Karpas-422 (cell line): ENCODE measurements around the gene KXD1. TPM values are rescaled to one million over a fixed set of nuclear protein-coding genes. Genes with fewer than 3 reads are reported as not detected.
"Not testable (repeated sequence)": the region's sequence is repeated elsewhere in the genome, so short reads cannot be mapped to it uniquely, and the experiment has no call there.

Experiments used
- DNase-seq: peaks from one replicate; pipeline ENCODE4 v3.0.0-alpha.2; 2015
- H2AFZ ChIP-seq: fragments of 200-600 bp; sonication (generic); 2 replicates; pipeline ENCODE4 v1.6.1; 2014; ENCODE audit warnings: antibody characterized with exemption, low read length, mixed read lengths
- H3K27ac ChIP-seq: fragments of 200-600 bp; sonication (generic); 2 replicates; pipeline ENCODE4 v1.5.1; 2014; ENCODE audit warnings: mild to moderate bottlenecking, low read length, moderate library complexity
- H3K27me3 ChIP-seq: fragments of 200-600 bp; sonication (generic); 2 replicates; pipeline ENCODE4 v1.6.1; 2014; ENCODE audit warnings: low read length, mixed read lengths
- H3K36me3 ChIP-seq: fragments of 200-600 bp; sonication (generic); 2 replicates; pipeline ENCODE4 v1.6.1; 2014; ENCODE audit warnings: low read length, mixed read lengths; ENCODE audit not compliant: insufficient read depth
- H3K4me1 ChIP-seq: fragments of 200-600 bp; sonication (generic); 2 replicates; pipeline ENCODE4 v1.6.1; 2014; ENCODE audit warnings: mild to moderate bottlenecking, low read length, mixed read lengths
- H3K4me2 ChIP-seq: fragments of 200-600 bp; sonication (generic); 2 replicates; pipeline ENCODE4 v1.6.1; 2014; ENCODE audit warnings: low read length, low read depth, mild to moderate bottlenecking; ENCODE audit not compliant: poor library complexity, severe bottlenecking
- H3K4me3 ChIP-seq: fragments of 200-600 bp; sonication (generic); 2 replicates; pipeline ENCODE4 v1.5.1; 2014; ENCODE audit warnings: mild to moderate bottlenecking, antibody characterized with exemption, low read length, mixed read lengths
- H3K79me2 ChIP-seq: fragments of 200-600 bp; sonication (generic); 2 replicates; pipeline ENCODE4 v1.6.1; 2014; ENCODE audit warnings: mild to moderate bottlenecking, low read length, mixed read lengths
- H3K9ac ChIP-seq: fragments of 200-600 bp; sonication (generic); 2 replicates; pipeline ENCODE4 v1.6.0; 2014; ENCODE audit warnings: low read length
- H3K9me2 ChIP-seq: fragments of 200-600 bp; sonication (generic), shearing (Covaris generic); replicated peaks from 2 replicates; pipeline ENCODE4 v1.6.0; 2014; ENCODE audit warnings: mild to moderate bottlenecking, low read length, moderate library complexity; ENCODE audit not compliant: insufficient read depth
- H3K9me3 ChIP-seq: fragments of 300-700, 200-600 bp; sonication (generic); 2 replicates; pipeline ENCODE4 v1.6.1; 2014; ENCODE audit warnings: low read length, mixed read lengths
- H4K20me1 ChIP-seq: fragments of 200-600 bp; sonication (generic); 2 replicates; pipeline ENCODE4 v1.6.1; 2014; ENCODE audit warnings: mild to moderate bottlenecking, antibody characterized with exemption, low read length, low read depth; ENCODE audit not compliant: insufficient read depth
- total RNA-seq: library from RNA; depleted of rRNA; stranded (reverse); fragments of >200 nt; shearing (Covaris generic); gene quantifications from 2 replicates; pipeline ENCODE4 v1.2.3, GENCODE V29; 2014; ENCODE audit warnings: low replicate concordance

KXD1 gene
- total RNA-seq, 1 experiment from 2014 or later: 103 TPM

GRCh38 chr19:18519962-18520847 is 37.5 kb upstream of the KXD1 start:
- H3K36me3 ChIP-seq: no peaks in the 10 kb centered on the region
- H3K79me2 ChIP-seq: peaks cover 66% of the 10 kb centered on the region
- no peak overlapping the region for H2AFZ ChIP-seq
- H3K4me2 ChIP-seq: peak overlapping the region; percentile 83
- H3K9me3 ChIP-seq: no peaks in the 10 kb centered on the region
- H3K27me3 ChIP-seq: no peaks in the 10 kb centered on the region
- peak overlapping the region; percentile 83 for H3K4me3 ChIP-seq
- H3K9ac ChIP-seq: peak overlapping the region; percentile 92
- no peaks in the 10 kb centered on the region for H3K9me2 ChIP-seq
- peak; percentile 85 for DNase-seq
- peaks cover 17% of the 10 kb centered on the region for H3K4me1 ChIP-seq
- peaks cover 24% of the 10 kb centered on the region for H4K20me1 ChIP-seq
- peak overlapping the region; percentile 68 for H3K27ac ChIP-seq

- Histone ChIP-seq H3K79me2 (peaks cover 58% of the 10 kb centered on the region), H3K4me2 (peak overlapping the region; percentile 83), H3K4me1 (peaks cover 17% of the 10 kb centered on the region), H3K36me3 (no peaks in the 10 kb centered on the region), H4K20me1 (peaks cover 18% of the 10 kb centered on the region), H3K27ac (peak overlapping the region; percentile 68), H3K4me3 (peak overlapping the region; percentile 83), H2AFZ (no peak overlapping the region), H3K27me3 (no peaks in the 10 kb centered on the region), H3K9ac (peak overlapping the region; percentile 92), H3K9me3 (no peaks in the 10 kb centered on the region), H3K9me2 (no peaks in the 10 kb centered on the region)
- peak; percentile 70 for DNase-seq
Measured at GRCh38 chr19:18520848-18521691, 36.6 kb upstream of the KXD1 start.

GRCh38 chr19:18521692-18522123 is 36.0 kb upstream of the KXD1 start, which contains the start of gene ELL:
Gene ELL, minus strand, starts transcription at chr19:18522070. Its CDS starts 15 bp downstream, at chr19:18522055.
- no peaks in the 10 kb centered on the region for H3K9me3 ChIP-seq
- peaks cover 12% of the 10 kb centered on the region for H4K20me1 ChIP-seq
- no peaks in the 10 kb centered on the region for H3K36me3 ChIP-seq
- H2AFZ ChIP-seq: no peak within 1 kb of the TSS; the same call in 1 of the 2 replicates
- H3K4me1 ChIP-seq: peaks cover 14% of the 10 kb centered on the region
- peak within 1 kb of the TSS; percentile 68 for H3K27ac ChIP-seq
- peak within 1 kb of the TSS; percentile 83 for H3K4me3 ChIP-seq
- H3K9ac ChIP-seq: peak within 1 kb of the TSS; percentile 92
- peak within 1 kb of the TSS; percentile 83 for H3K4me2 ChIP-seq
- H3K79me2 ChIP-seq: peaks cover 51% of the 10 kb centered on the region
- H3K27me3 ChIP-seq: no peaks in the 10 kb centered on the region
- H3K9me2 ChIP-seq: no peaks in the 10 kb centered on the region
- no peak for DNase-seq

GRCh38 chr19:18522124-18522861 is 35.4 kb upstream of the KXD1 start:
- peak overlapping the region; percentile 92; the same call in 1 of the 2 replicates for H3K9ac ChIP-seq
- peaks cover 45% of the 10 kb centered on the region for H3K79me2 ChIP-seq
- H3K4me3 ChIP-seq: peak overlapping the region; percentile 83
- no peaks in the 10 kb centered on the region for H3K9me2 ChIP-seq
- no peaks in the 10 kb centered on the region for H3K9me3 ChIP-seq
- H4K20me1 ChIP-seq: peaks cover 9% of the 10 kb centered on the region; the same call in 1 of the 2 replicates
- peaks cover 10% of the 10 kb centered on the region for H3K4me1 ChIP-seq
- no peak overlapping the region for H3K4me2 ChIP-seq
- no peak overlapping the region for H2AFZ ChIP-seq
- H3K36me3 ChIP-seq: no peaks in the 10 kb centered on the region
- peak; percentile 100 for DNase-seq
- H3K27ac ChIP-seq: no peak overlapping the region
- H3K27me3 ChIP-seq: no peaks in the 10 kb centered on the region

- not testable (repeated sequence) for H3K27me3 ChIP-seq, H3K9me2 ChIP-seq, H3K9me3 ChIP-seq, H2AFZ ChIP-seq, H4K20me1 ChIP-seq, DNase-seq, H3K4me2 ChIP-seq, H3K27ac ChIP-seq, H3K4me3 ChIP-seq, H3K9ac ChIP-seq, H3K36me3 ChIP-seq
- peaks cover 39% of the 10 kb centered on the region for H3K79me2 ChIP-seq
- H3K4me1 ChIP-seq: peaks cover 10% of the 10 kb centered on the region
Measured at GRCh38 chr19:18522862-18523440, 34.7 kb upstream of the KXD1 start.

GRCh38 chr19:18523841-18524240 is 33.8 kb upstream of the KXD1 start:
- DNase-seq: no peak

GRCh38 chr19:18526316-18526715 is 31.4 kb upstream of the KXD1 start:
- H3K36me3 ChIP-seq: no peaks in the 10 kb centered on the region
- H2AFZ ChIP-seq: no peak overlapping the region
- H3K9ac ChIP-seq: no peak overlapping the region
- no peaks in the 10 kb centered on the region for H3K9me3 ChIP-seq
- no peak overlapping the region for H3K4me3 ChIP-seq
- H3K4me2 ChIP-seq: no peak overlapping the region
- no peaks in the 10 kb centered on the region for H3K27me3 ChIP-seq
- H3K27ac ChIP-seq: no peak overlapping the region
- peaks cover 5% of the 10 kb centered on the region for H3K79me2 ChIP-seq
- peaks cover 6% of the 10 kb centered on the region for H3K4me1 ChIP-seq
- H4K20me1 ChIP-seq: no peaks in the 10 kb centered on the region
- no peaks in the 10 kb centered on the region for H3K9me2 ChIP-seq
- no peak for DNase-seq

More at GRCh38 chr19:18523841-18524240, 33.8 kb upstream of the KXD1 start:
- Histone ChIP-seq H3K27me3 (no peaks in the 10 kb centered on the region), H2AFZ (no peak overlapping the region), H3K79me2 (peaks cover 30% of the 10 kb centered on the region), H3K36me3 (no peaks in the 10 kb centered on the region), H3K9me3 (no peaks in the 10 kb centered on the region), H4K20me1 (peaks cover 4% of the 10 kb centered on the region; the same call in 1 of the 2 replicates), H3K4me2 (no peak overlapping the region), H3K4me3 (no peak overlapping the region), H3K9ac (no peak overlapping the region), H3K9me2 (no peaks in the 10 kb centered on the region), H3K4me1 (peaks cover 10% of the 10 kb centered on the region), H3K27ac (no peak overlapping the region)
